SK-N-SH treated with all-trans-retinoic acid at 6 μM for 48 hours (cell line): ENCODE measurements around the gene HPCAL1.

Source experiments
- ATAC-seq: fragments of 200-7000 bp; cut with Tn5 transposase; 3 replicates; pipeline ENCODE4 v1.9.1; 2020; ENCODE audit warnings: mild to moderate bottlenecking, moderate library complexity
- ARNTL ChIP-seq: fragments of 450-650 bp; formaldehyde crosslinking; IDR thresholded peaks from 2 replicates; pipeline ENCODE4 v1.5.0; 2020; ENCODE audit warnings: low read depth, mild to moderate bottlenecking, moderate library complexity, borderline replicate concordance
- BACH2 ChIP-seq: fragments of 250-450 bp; sonication (Bioruptor Pico); IDR thresholded peaks from 2 replicates; pipeline ENCODE4 v1.9.0; 2021; ENCODE audit warnings: mild to moderate bottlenecking, borderline replicate concordance
- CSRNP3 ChIP-seq: fragments of 250-450 bp; sonication (Bioruptor Pico); IDR thresholded peaks from 2 replicates; pipeline ENCODE4 v1.5.1; 2021; ENCODE audit warnings: mild to moderate bottlenecking, moderate library complexity
- ESRRG ChIP-seq: fragments of 250-450 bp; sonication (Bioruptor Pico); IDR thresholded peaks from 2 replicates; pipeline ENCODE4 v1.6.1; 2021; ENCODE audit warnings: mild to moderate bottlenecking
- GLIS3 ChIP-seq: fragments of 250-450 bp; sonication (Bioruptor Pico); IDR thresholded peaks from 2 replicates; pipeline ENCODE4 v1.5.0; 2020; ENCODE audit warnings: mild to moderate bottlenecking, moderate library complexity
- ISL1 ChIP-seq: fragments of 250-450 bp; sonication (Bioruptor Pico); IDR thresholded peaks from 2 replicates; pipeline ENCODE4 v2.1.2; 2022; ENCODE audit warnings: mild to moderate bottlenecking, moderate library complexity
- OSR1 ChIP-seq: fragments of 250-450 bp; sonication (Bioruptor Pico); IDR thresholded peaks from 2 replicates; pipeline ENCODE4 v1.8.0; 2022; ENCODE audit warnings: moderate library complexity, mild to moderate bottlenecking, inconsistent platforms
- POU6F1 ChIP-seq: fragments of 250-450 bp; sonication (Bioruptor Pico); IDR thresholded peaks from 2 replicates; pipeline ENCODE4 v1.8.0; 2021; ENCODE audit warnings: low read depth, mild to moderate bottlenecking, moderate library complexity, borderline replicate concordance
- PPARA ChIP-seq: fragments of 250-450 bp; sonication (Bioruptor Pico); IDR thresholded peaks from 2 replicates; pipeline ENCODE4 v1.5.0; 2020; ENCODE audit warnings: mild to moderate bottlenecking, borderline replicate concordance
- SNAI2 ChIP-seq: fragments of 250-450 bp; sonication (Bioruptor Pico); IDR thresholded peaks from 2 replicates; pipeline ENCODE4 v1.5.0; 2020; ENCODE audit warnings: mild to moderate bottlenecking, moderate library complexity
- TCF4 ChIP-seq: fragments of 250-450 bp; sonication (Bioruptor Pico); IDR thresholded peaks from 2 replicates; pipeline ENCODE4 v1.8.0; 2021; ENCODE audit warnings: mild to moderate bottlenecking, moderate library complexity, borderline replicate concordance
- TSHZ2 ChIP-seq: fragments of 250-450 bp; sonication (Bioruptor Pico); IDR thresholded peaks from 2 replicates; pipeline ENCODE4 v1.5.0; 2020; ENCODE audit warnings: mild to moderate bottlenecking, moderate library complexity
- ZC3H10 ChIP-seq: fragments of 250-450 bp; sonication (Bioruptor Pico); IDR thresholded peaks from 2 replicates; pipeline ENCODE4 v1.5.1; 2021; ENCODE audit warnings: mild to moderate bottlenecking, moderate library complexity
- ZFP3 ChIP-seq: fragments of 250-450 bp; sonication (Bioruptor Pico); IDR thresholded peaks from 2 replicates; pipeline ENCODE4 v1.5.0; 2020; ENCODE audit warnings: mild to moderate bottlenecking, moderate library complexity
- ZFP30 ChIP-seq: fragments of 450-650 bp; formaldehyde crosslinking; IDR thresholded peaks from 2 replicates; pipeline ENCODE4 v1.5.0; 2022; ENCODE audit warnings: mild to moderate bottlenecking, moderate library complexity
- ZNF565 ChIP-seq: fragments of 450-650 bp; formaldehyde crosslinking; conservative IDR thresholded peaks from 2 replicates; pipeline ENCODE4 v1.5.0; 2020; ENCODE audit warnings: low read depth, mild to moderate bottlenecking, moderate library complexity
- ZNF8 ChIP-seq: fragments of 450-650 bp; formaldehyde crosslinking; IDR thresholded peaks from 2 replicates; pipeline ENCODE4 v1.5.0; 2020; ENCODE audit warnings: mild to moderate bottlenecking, moderate library complexity

Gene HPCAL1

GRCh38 chr2:10397878-10398277 lies 95.2 kb downstream of the HPCAL1 start:
- TF ChIP-seq GLIS3 (CRISPR knock-in tag) (no peak), CSRNP3 (CRISPR knock-in tag) (no peak), ZC3H10 (CRISPR knock-in tag) (no peak), TSHZ2 (CRISPR knock-in tag) (no peak)
- TF ChIP-seq, all 23 proteins: peak for 0
- ATAC-seq = no peak

- TF ChIP-seq TSHZ2 (CRISPR knock-in tag) (no peak), CSRNP3 (CRISPR knock-in tag) (no peak), ISL1 (CRISPR knock-in tag) (no peak), ZNF565 (no peak), SNAI2 (CRISPR knock-in tag) (no peak), ZC3H10 (CRISPR knock-in tag) (no peak), BACH2 (no peak), PPARA (CRISPR knock-in tag) (no peak), ZNF8 (CRISPR knock-in tag) (no peak), TCF4 (CRISPR knock-in tag) (no peak), ESRRG (no peak), ZFP3 (no peak), OSR1 (CRISPR knock-in tag) (no peak), ARNTL (no peak), POU6F1 (CRISPR knock-in tag) (no peak)
- ATAC-seq = no peak
Measured at GRCh38 chr2:10398496-10398895, 95.8 kb downstream of the HPCAL1 start.

- no peak for TF ChIP-seq CSRNP3 (CRISPR knock-in tag)
- no peak for TF ChIP-seq ZFP30 (CRISPR knock-in tag)
- TF ChIP-seq, all 23 proteins: peak for 0
- no peak for ATAC-seq
Measured at GRCh38 chr2:10399358-10399757, 96.7 kb downstream of the HPCAL1 start.
